Forelimb muscle (tissue), 1 donor: Measurements from ENCODE around the gene OLAH. TPM values are rescaled to one million over a fixed set of nuclear protein-coding genes. Genes with fewer than 3 reads are reported as not detected.

Experiments used
- polyA plus RNA-seq: library from polyadenylated mRNA; unstranded; fragments of 120-200 nt; gene quantifications from one replicate; pipeline ENCODE4 v1.2.1, GENCODE V29; 2013; ENCODE audit not compliant: insufficient read length

OLAH gene
- polyA plus RNA-seq, 1 donor, result 0.08 TPM

Other genes starting within 250 kb of the OLAH start
- 3.5 TPM for gene CDNF, start 205.9 kb upstream of the OLAH start, polyA plus RNA-seq
- 14.5 TPM for gene HSPA14, start 205.6 kb upstream of the OLAH start, polyA plus RNA-seq
- gene MSANTD7, start 205.6 kb upstream of the OLAH start, polyA plus RNA-seq, result 10.8 TPM
- gene SUV39H2, start 165.1 kb upstream of the OLAH start, polyA plus RNA-seq, result 11.6 TPM
- gene DCLRE1C, start 89.8 kb upstream of the OLAH start, polyA plus RNA-seq, result 9.8 TPM
- 0.91 TPM for gene MEIG1, start 84.6 kb upstream of the OLAH start, polyA plus RNA-seq
- gene ACBD7, start 44.8 kb downstream of the OLAH start, polyA plus RNA-seq, result 0.94 TPM
- 11.9 TPM for gene RPP38, start 53.4 kb downstream of the OLAH start, polyA plus RNA-seq
- 16.6 TPM for gene NMT2, start 124.8 kb downstream of the OLAH start, polyA plus RNA-seq